Stimulated activated naive CD8-positive, alpha-beta T cell treated with anti-CD3 and anti-CD28 coated beads, Interleukin-15, Interleukin-2, amounts not matched to agents 100 ng/mL and 50 ng/mL, for 24 hours (primary cell): ENCODE results near the gene PEAK3.

Experiments used
- H3K27ac Mint-ChIP-seq: one replicate; pipeline ENCODE4 v1.8.0; 2021; ENCODE audit warnings: mild to moderate bottlenecking, mixed read lengths
- H3K27me3 Mint-ChIP-seq: one replicate; pipeline ENCODE4 v1.8.0; 2021; ENCODE audit warnings: mixed read lengths
- H3K36me3 Mint-ChIP-seq: one replicate; pipeline ENCODE4 v1.8.0; 2021; ENCODE audit warnings: low read depth, mixed read lengths
- H3K4me1 Mint-ChIP-seq: one replicate; pipeline ENCODE4 v1.8.0; 2021; ENCODE audit warnings: low read depth, mixed read lengths
- H3K4me3 Mint-ChIP-seq: one replicate; pipeline ENCODE4 v1.8.0; 2021; ENCODE audit warnings: mild to moderate bottlenecking, mixed read lengths
- H3K9me3 Mint-ChIP-seq: one replicate; pipeline ENCODE4 v1.8.0; 2021; ENCODE audit warnings: mixed read lengths

The PEAK3 gene, protein sequence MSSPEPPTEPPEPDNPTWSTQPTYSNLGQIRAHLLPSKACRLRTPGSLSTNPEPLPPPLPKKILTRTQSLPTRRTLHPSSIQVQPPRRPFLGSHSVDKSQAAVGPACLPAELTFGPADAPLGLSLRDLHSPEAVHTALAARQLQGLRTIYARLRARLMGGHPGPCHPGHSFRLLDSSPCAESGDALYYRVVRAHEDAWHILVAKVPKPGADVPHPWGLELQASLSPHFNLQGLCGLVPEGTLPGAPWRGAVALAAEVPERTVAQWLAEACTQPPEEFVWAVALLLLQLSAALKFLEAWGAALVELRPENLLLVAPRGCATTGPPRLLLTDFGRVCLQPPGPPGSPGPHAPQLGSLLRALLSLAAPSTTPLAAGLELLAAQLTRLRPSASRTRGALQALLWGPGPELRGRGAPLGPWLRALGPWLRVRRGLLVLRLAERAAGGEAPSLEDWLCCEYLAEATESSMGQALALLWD

DNA sequence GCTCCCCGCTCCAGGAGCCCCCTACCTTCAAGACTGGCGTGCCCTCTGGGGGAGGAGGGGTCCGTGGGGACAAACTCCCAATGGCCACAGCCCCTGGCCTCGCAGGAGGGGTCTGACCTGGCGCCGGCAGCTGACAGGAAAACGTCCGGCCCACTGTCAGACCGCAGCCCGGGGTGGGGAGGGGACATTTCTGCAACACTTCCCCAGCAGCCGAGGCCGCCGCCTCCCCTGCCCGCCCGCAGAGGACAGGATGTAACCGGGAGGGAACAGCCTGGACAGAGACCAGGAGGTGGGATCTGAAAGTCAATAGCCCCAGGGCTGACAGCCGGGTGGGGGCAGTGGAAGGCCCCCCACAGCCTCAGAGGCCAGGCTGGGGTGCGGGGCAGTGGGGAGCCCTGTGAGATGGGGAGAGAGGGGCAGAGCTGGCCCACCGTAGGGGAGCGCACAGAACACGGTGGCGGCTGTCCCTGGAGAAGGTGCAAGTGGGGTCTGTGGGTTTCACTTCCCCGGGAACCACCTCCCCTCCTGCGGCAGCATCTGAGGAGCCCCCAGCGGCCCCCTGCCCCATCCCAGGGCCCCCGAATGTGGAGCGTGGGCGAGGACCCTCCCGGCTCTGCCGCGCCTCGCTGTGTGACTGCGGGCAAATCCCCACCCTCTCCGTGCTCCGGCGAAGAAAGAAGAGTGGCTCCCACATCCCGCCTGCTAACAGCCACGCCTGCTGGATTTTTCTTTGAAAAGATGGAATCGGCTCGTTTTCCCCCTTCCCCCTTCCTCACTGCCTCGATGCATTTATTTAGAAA, at the start of gene PEAK3:
PEAK3 (minus strand) TSS at position 114 of the 800 bp plus-strand sequence. CDS start 1,244 bp downstream, outside the sequence.
- no peaks in the 10 kb centered on the region for H3K36me3 Mint-ChIP-seq
- peaks cover 17% of the 10 kb centered on the region for H3K4me1 Mint-ChIP-seq
- H3K27ac Mint-ChIP-seq, result peak within 1 kb of the TSS; percentile 45
- H3K9me3 Mint-ChIP-seq, result no peaks in the 10 kb centered on the region
- peak within 1 kb of the TSS; percentile 43 for H3K4me3 Mint-ChIP-seq
- H3K27me3 Mint-ChIP-seq, result no peaks in the 10 kb centered on the region

DNA sequence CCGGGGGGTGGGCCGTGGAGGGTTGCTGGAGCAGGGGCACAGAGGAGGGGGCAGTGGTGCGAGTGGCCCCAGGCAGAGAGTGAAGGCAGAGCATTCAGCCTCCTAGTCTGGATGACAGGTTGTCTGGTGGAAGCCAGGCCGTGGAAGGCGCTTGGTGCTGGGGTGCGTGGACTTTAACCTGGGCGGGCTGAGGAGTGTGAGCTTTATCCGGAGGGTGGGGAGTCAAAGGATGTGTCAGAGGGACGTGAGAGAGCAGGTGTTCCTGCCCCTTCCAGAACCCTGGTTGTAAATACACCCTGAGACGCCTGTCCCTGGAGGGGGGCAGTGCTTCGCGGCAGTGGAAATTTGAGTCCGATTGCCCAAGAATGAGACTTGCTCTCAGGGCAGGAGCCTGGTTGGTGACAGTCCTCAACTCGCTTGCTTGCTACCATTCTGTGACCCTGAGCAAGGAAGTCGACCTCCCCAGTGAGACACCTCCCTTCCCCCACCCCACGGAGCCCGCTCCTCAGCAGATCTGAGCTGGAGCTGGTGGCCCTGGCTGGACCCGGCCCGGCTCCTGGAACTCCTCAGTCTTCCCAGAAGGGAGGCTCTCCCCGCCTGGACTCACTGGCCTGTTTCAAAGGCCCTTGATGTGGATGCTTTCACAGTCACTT, 48.8 kb upstream of the PEAK3 start:
- peak overlapping the region; percentile 90 for H3K27ac Mint-ChIP-seq
- peaks cover 73% of the 10 kb centered on the region for H3K4me1 Mint-ChIP-seq
- H3K36me3 Mint-ChIP-seq, result peaks cover 22% of the 10 kb centered on the region

DNA sequence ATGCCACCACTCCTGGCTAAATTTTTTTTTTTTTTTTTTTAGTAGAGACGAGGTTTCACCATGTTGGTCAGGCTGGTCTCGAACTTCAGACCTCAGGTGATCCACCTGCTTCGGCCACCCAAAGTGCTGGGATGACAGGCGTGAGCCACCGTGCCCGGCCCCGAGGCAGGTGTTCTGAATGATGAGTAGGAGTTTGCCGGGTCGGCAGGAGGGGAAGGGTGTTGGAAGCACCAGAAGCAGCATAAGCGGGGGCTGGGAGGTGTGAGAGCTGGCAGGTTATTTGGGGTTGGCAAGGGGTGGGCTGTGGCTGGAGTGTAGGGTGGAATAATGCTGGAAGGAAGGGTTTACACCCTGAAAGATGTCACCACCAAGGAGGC, 48.3 kb upstream of the PEAK3 start:
- no peaks in the 10 kb centered on the region for H3K9me3 Mint-ChIP-seq
- H3K36me3 Mint-ChIP-seq, result peaks cover 20% of the 10 kb centered on the region
- peaks cover 76% of the 10 kb centered on the region for H3K4me1 Mint-ChIP-seq
- peak overlapping the region; percentile 21 for H3K27ac Mint-ChIP-seq
- H3K4me3 Mint-ChIP-seq, result peak overlapping the region; percentile 5
- H3K27me3 Mint-ChIP-seq, result no peaks in the 10 kb centered on the region

More for the DNA sequence above, 48.8 kb upstream of the PEAK3 start:
- H3K9me3 Mint-ChIP-seq, result peaks cover 2% of the 10 kb centered on the region
- no peaks in the 10 kb centered on the region for H3K27me3 Mint-ChIP-seq
- H3K4me3 Mint-ChIP-seq, result peak overlapping the region; percentile 5

DNA sequence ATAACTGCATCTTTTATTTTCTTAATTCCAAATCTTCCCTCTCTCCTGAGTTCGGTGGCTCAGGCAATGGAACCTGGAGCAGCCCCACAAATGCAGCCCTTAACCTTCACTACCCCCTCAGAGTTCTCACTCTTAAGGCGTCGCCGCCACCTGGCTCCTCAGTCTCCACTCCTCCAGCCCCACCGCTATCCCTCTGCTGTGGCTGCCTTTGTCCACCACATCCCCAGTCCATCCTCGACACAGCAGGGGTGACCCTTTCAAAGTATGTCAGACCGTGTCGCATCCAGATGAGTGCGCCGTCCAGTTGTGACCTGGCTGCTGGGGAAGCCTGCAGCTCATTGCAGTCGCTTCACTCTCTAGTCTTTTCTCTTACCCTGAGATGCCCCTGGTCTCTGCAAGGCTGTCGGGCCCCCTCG, 47.5 kb upstream of the PEAK3 start:
- H3K36me3 Mint-ChIP-seq, result peaks cover 24% of the 10 kb centered on the region
- H3K9me3 Mint-ChIP-seq, result no peaks in the 10 kb centered on the region
- no peaks in the 10 kb centered on the region for H3K27me3 Mint-ChIP-seq
- H3K4me3 Mint-ChIP-seq, result peak overlapping the region; percentile 100
- peaks cover 81% of the 10 kb centered on the region for H3K4me1 Mint-ChIP-seq
- H3K27ac Mint-ChIP-seq, result peak overlapping the region; percentile 90

DNA sequence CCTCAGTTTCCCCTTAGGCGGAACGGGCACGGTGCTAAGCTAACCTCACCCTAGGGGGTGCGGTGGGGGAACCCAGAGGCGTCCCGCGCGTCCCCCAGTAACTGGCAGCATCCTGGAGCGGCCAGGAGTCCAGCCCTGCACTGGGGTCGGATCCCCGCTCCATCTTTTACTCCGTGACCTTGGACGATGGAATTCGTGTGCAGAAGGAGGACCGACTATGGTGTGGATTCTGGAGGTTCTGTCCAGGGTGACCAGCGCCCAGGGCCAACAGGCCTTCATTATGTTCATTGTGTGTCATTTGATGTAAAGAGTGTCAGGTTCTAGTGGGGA, 47.1 kb upstream of the PEAK3 start:
- Mint-ChIP-seq H3K4me1 (peaks cover 85% of the 10 kb centered on the region), H3K9me3 (no peaks in the 10 kb centered on the region), H3K27ac (peak overlapping the region; percentile 90), H3K4me3 (peak overlapping the region; percentile 100), H3K27me3 (no peaks in the 10 kb centered on the region), H3K36me3 (peaks cover 25% of the 10 kb centered on the region)

DNA sequence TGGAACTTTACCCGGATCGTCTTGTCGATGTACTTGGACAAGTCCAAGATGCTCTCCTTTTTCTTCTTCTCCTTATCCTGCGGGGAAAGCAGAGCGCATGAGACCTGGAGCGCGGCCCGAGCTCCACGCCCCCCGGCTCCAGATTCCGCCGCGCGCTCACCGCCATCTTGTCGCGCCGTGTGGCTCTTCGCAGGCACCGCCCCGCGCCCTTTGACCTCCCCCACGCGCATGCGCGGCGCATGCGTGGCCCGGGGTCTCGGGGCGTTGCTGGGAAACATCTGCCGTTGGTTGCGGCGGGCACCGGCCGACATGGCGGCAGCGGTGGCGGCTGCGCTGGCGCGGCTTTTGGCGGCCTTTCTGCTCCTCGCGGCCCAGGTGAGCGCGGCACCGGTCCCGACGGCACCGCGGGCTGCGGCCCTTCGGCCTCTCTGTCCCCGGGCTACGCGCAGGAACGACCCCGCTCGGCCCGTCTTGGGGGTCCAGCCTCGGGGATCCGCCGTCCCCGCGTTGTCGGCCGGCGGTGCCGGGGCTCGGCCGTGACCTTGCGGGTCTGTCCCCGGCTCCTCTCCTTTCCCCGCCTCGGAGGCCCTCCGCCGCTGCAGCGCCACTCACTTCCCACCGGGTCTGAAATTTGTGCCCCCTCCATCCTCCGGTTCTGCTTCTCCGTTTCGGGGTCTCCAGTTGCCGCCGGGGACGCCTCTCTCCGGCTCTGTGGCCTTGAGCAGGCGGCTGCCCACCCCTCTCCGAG, 46.6 kb upstream of the PEAK3 start, which contains the start of the genes LSM7 and SPPL2B:
LSM7 (minus strand) TSS at position 186 of the 748 bp plus-strand sequence; CDS start at position 166, 20 bp downstream.
SPPL2B (plus strand) TSS at position 284 of the 748 bp plus-strand sequence; CDS start at position 310, 26 bp downstream.
- H3K27ac Mint-ChIP-seq, result peak within 1 kb of the TSS; percentile 100

DNA sequence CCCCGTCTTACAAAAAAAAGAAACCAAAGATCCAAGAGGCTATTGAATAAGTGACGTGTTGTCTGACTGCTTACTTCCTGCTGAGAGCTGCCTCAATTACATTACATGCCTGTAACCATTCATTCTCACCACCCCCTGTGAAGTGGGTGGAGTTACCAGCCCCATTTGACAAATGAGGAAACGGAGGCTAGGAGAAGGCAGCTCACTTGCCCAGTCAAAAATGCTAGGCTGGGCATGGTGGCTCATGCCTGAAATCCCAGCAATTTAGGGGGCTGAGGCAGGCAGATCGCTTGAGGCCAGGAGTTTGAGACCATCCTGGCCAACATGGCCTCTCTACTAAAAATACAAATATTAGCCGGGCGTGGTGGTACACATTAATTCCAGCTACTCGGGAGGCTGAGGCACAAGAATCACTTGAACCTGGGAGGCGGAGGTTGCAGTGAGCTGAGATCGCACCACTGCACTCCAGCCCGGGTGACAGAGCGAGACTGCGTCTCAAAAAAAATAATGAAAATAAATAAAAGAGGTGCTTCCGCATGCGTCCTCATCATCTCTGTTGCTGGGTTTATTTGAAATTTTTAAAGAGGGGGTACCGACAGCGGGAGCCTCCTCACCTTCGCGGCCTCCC, 45.9 kb upstream of the PEAK3 start:
- peaks cover 76% of the 10 kb centered on the region for H3K4me1 Mint-ChIP-seq

More for the DNA sequence above, 46.6 kb upstream of the PEAK3 start, which contains the start of the genes LSM7 and SPPL2B:
- Mint-ChIP-seq H3K4me1 (peaks cover 80% of the 10 kb centered on the region), H3K9me3 (no peaks in the 10 kb centered on the region), H3K36me3 (peaks cover 25% of the 10 kb centered on the region), H3K4me3 (peak within 1 kb of the TSS; percentile 100), H3K27me3 (no peaks in the 10 kb centered on the region)

DNA sequence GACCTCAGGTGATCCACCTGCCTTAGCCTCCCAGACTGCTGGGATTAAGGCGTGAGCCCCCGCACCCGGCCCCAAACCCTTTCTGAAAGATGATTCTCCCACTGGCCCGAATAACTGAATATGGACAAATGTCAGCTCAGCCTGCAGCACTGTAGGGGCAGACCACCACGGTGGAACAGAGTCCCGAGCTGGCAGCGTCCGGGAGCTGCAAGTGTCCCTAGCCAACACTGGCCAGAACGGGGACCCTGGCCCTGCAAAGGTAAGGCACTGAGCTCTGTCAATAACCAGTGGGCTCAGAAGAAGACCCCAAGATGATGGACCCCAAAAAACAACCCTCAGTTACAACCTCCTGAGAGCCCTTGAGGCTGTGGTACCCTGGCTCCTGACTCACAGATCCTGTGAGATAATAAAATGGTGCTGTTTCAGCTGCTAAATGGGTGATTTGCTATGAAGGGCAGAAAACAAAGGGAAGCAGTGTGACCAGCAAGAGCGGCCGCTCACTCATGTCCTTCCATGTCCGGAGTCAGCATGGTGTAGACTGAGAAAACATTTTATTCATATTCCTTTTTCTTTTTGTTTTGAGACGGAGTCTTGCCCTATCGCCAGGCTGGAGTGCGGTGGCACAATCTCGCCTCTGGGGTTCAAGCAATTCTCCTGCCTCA, 44.9 kb upstream of the PEAK3 start:
- Mint-ChIP-seq H3K27ac (peak overlapping the region; percentile 100), H3K9me3 (no peaks in the 10 kb centered on the region), H3K4me1 (peaks cover 67% of the 10 kb centered on the region), H3K4me3 (peak overlapping the region; percentile 100), H3K36me3 (peaks cover 25% of the 10 kb centered on the region), H3K27me3 (no peaks in the 10 kb centered on the region)

More for the DNA sequence above, 45.9 kb upstream of the PEAK3 start:
- peak overlapping the region; percentile 100 for H3K4me3 Mint-ChIP-seq
- H3K27ac Mint-ChIP-seq, result peak overlapping the region; percentile 100
- no peaks in the 10 kb centered on the region for H3K27me3 Mint-ChIP-seq
- H3K36me3 Mint-ChIP-seq, result peaks cover 25% of the 10 kb centered on the region
- H3K9me3 Mint-ChIP-seq, result no peaks in the 10 kb centered on the region

DNA sequence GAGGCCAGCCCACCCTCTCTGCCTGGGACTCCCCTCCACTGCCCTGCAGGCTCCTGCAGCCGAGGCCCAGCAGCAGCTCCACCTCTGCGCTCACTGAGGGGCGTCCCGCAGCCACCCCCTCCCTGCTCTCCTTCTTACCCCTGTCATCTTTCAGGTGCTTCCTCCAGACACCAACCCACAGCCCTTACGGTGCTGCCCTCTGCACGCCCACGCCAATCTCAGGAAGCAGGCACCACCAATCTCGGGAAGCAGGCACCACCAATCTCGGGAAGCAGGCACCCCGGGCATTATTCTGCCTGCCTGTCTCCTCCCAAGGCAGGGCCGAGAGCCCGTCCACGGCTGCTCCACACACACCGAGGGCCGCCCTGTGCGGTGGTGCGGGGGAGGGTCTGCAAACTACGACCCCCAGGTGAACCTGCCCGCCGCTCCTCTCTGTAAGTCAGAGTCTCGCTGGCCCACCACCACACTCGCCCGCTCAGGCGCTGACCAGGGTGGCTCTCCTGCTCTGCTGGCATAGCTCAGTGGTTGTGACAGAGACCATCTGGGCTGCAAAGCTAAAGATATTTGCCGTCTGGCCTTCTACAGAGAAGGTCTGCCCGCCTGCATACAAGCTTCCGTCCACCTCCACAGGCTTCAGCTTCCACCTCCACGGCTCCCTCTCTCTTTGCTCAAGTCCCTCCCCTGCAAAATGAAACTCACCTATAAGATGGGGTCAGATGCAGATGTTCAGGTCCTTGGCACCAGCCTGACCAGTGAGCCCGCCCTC, 43.5 kb upstream of the PEAK3 start:
- H3K4me3 Mint-ChIP-seq, result peak overlapping the region; percentile 51
- H3K36me3 Mint-ChIP-seq, result peaks cover 25% of the 10 kb centered on the region
- peak overlapping the region; percentile 1 for H3K27ac Mint-ChIP-seq
- no peaks in the 10 kb centered on the region for H3K27me3 Mint-ChIP-seq
- no peaks in the 10 kb centered on the region for H3K9me3 Mint-ChIP-seq
- peaks cover 53% of the 10 kb centered on the region for H3K4me1 Mint-ChIP-seq

DNA sequence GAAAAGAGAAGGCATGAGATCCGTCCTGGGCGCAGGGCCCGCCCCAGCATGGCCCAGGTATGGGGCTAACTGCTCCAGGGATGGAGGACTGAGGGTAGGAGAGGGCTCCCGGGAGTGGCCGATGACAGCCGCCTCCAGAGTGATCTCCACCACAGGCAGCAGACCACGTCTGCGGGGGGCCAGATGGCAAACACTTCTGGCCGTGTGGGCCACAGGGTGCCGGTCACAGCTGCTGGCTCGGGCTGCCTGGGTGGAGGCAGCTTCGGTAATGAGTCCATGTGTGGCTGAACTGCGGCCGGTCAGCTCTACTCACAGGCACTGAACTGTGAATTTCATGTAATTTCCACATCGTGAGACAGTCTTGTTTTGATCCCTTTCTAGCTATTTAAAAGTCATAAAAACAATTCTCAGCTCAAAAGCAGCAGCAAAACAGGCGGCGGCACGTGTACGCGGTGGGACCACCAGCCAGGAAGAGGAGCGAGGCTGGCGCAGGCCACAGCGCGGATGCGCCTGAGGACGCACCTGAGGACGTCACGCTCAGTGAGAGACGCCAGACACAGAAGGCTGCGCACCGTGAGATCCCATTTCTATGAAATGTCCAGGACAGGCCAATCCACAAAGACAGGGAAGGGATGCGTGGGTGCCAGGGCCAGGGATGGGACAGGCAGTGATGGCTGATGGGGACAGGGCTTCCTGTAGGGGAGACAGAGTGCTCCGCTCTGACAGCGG, 42.4 kb upstream of the PEAK3 start:
- no peaks in the 10 kb centered on the region for H3K27me3 Mint-ChIP-seq
- H3K9me3 Mint-ChIP-seq, result no peaks in the 10 kb centered on the region
- peak overlapping the region; percentile 19 for H3K4me3 Mint-ChIP-seq
- peak overlapping the region; percentile 45 for H3K27ac Mint-ChIP-seq
- peaks cover 43% of the 10 kb centered on the region for H3K4me1 Mint-ChIP-seq
- H3K36me3 Mint-ChIP-seq, result peaks cover 25% of the 10 kb centered on the region

DNA sequence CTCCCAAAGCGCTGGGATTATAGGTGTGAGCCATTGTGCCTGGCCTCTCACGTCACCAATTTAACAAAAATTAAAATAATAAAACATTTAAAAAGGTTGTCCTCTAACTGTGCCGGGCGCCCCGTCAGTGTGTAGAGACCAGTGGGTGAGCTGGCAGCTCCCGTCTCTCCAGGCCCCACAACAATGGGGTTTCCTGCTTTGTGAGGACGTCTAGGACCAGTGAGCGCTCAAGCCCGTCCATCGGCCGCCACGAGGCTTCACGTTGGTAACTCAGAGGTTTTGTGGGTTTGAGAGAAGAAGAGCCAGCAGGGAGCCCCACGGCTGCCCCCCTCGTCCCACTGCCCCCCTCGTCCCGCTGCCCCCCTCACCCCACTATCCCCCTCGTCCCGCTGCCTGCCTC, 41.7 kb upstream of the PEAK3 start:
- peaks cover 25% of the 10 kb centered on the region for H3K36me3 Mint-ChIP-seq
- no peaks in the 10 kb centered on the region for H3K9me3 Mint-ChIP-seq
- no peak overlapping the region for H3K4me3 Mint-ChIP-seq
- no peak overlapping the region for H3K27ac Mint-ChIP-seq
- no peaks in the 10 kb centered on the region for H3K27me3 Mint-ChIP-seq
- H3K4me1 Mint-ChIP-seq, result peaks cover 39% of the 10 kb centered on the region

DNA sequence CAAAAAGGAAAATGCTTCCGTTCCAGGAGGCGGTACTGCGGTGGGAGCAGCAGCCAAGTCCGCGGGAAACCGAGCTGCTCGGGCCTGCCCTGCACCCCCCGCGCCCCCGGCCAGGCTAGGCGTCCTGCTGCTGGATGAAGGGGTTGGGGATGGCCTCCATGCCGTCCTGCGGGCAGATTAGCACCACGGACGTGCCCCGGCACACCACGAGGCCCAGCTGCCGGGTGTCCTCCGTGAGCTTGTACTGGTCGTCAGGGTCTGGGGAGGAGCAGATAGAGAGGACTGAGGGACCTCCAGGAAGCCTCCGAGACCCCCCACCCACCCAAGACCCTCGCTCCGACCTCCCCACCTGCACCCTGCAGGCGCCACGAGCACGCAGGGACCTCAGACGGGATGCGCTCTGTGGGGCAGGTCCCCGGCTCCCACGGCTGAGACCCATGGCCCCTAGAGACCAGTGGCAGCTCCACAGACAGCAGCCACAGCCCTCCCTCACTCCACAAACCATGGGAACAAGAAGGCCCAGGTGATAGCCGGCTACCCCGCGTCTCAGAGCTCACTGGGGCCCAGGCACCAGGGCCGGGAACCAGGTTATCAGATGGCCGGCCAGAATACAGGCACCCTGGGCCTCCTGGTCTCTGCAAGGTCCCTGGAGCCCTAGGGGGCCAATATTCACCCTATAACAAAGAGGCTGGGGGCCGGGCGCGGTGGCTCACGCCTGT, 39.7 kb upstream of the PEAK3 start:
- Mint-ChIP-seq H3K36me3 (peaks cover 13% of the 10 kb centered on the region), H3K4me3 (no peak overlapping the region), H3K4me1 (peaks cover 27% of the 10 kb centered on the region), H3K9me3 (no peaks in the 10 kb centered on the region), H3K27me3 (no peaks in the 10 kb centered on the region), H3K27ac (no peak overlapping the region)
